GM23338 (cell line): ENCODE results near the gene ADAMTS17.

Source experiments
- CREB1 ChIP-seq: fragments of 250-450 bp; sonication (Bioruptor Pico); IDR thresholded peaks from 2 replicates; pipeline ENCODE4 v1.5.0; 2020; ENCODE audit warnings: low read depth, mild to moderate bottlenecking, moderate library complexity
- EZH2 ChIP-seq: fragments of 200-600 bp; sonication (generic); IDR thresholded peaks from one replicate; pipeline ENCODE4 v1.8.0; 2017; ENCODE audit warnings: antibody characterized with exemption, mild to moderate bottlenecking, low read depth; ENCODE audit not compliant: unreplicated experiment
- EZH2phosphoT487 ChIP-seq: fragments of 200-600 bp; sonication (generic); IDR thresholded peaks from one replicate; pipeline ENCODE4 v1.8.1; 2018; ENCODE audit warnings: antibody characterized with exemption; ENCODE audit not compliant: unreplicated experiment
- JUNB ChIP-seq: IDR thresholded peaks from one replicate; pipeline ENCODE4 v1.6.1; 2016; ENCODE audit warnings: antibody characterized with exemption; ENCODE audit not compliant: unreplicated experiment
- POLR2AphosphoS5 ChIP-seq: IDR thresholded peaks from 2 replicates; pipeline ENCODE4 v1.6.1; 2016; ENCODE audit warnings: antibody characterized with exemption, low read depth
- ZNF114 ChIP-seq: fragments of 250-450 bp; sonication (Bioruptor Pico); IDR thresholded peaks from 2 replicates; pipeline ENCODE4 v1.5.0; 2020; ENCODE audit warnings: mild to moderate bottlenecking, moderate library complexity
- TF ChIP-seq, protein P1 (sequence below), 2 experiments: fragments of 200-600 bp in 1 of 2; sonication (generic) in 1 of 2; conservative IDR thresholded peaks; 2 replicates each; pipeline versions ENCODE4 v1.5.1 to v1.6.1; 2016 to 2017; ENCODE audit warnings: antibody characterized with exemption in 2 of 2, low read depth in 2 of 2, mild to moderate bottlenecking in 2 of 2, moderate library complexity in 1 of 2
- TF ChIP-seq, protein P2 (sequence below): IDR thresholded peaks from one replicate; pipeline ENCODE4 v1.6.1; 2018; ENCODE audit warnings: antibody characterized with exemption; ENCODE audit not compliant: unreplicated experiment

- TF ChIP-seq, protein P1, sequence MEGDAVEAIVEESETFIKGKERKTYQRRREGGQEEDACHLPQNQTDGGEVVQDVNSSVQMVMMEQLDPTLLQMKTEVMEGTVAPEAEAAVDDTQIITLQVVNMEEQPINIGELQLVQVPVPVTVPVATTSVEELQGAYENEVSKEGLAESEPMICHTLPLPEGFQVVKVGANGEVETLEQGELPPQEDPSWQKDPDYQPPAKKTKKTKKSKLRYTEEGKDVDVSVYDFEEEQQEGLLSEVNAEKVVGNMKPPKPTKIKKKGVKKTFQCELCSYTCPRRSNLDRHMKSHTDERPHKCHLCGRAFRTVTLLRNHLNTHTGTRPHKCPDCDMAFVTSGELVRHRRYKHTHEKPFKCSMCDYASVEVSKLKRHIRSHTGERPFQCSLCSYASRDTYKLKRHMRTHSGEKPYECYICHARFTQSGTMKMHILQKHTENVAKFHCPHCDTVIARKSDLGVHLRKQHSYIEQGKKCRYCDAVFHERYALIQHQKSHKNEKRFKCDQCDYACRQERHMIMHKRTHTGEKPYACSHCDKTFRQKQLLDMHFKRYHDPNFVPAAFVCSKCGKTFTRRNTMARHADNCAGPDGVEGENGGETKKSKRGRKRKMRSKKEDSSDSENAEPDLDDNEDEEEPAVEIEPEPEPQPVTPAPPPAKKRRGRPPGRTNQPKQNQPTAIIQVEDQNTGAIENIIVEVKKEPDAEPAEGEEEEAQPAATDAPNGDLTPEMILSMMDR (conservative IDR thresholded peaks at IDR 0.05; ENCODE audit: low read depth in 2 of 2): no peak
- TF ChIP-seq POLR2AphosphoS5: no peak
- no peak for TF ChIP-seq EZH2
- no peak for TF ChIP-seq CREB1 (CRISPR knock-in tag)
- TF ChIP-seq JUNB: no peak
- no peak for TF ChIP-seq ZNF114 (CRISPR knock-in tag)
- TF ChIP-seq, protein P2, sequence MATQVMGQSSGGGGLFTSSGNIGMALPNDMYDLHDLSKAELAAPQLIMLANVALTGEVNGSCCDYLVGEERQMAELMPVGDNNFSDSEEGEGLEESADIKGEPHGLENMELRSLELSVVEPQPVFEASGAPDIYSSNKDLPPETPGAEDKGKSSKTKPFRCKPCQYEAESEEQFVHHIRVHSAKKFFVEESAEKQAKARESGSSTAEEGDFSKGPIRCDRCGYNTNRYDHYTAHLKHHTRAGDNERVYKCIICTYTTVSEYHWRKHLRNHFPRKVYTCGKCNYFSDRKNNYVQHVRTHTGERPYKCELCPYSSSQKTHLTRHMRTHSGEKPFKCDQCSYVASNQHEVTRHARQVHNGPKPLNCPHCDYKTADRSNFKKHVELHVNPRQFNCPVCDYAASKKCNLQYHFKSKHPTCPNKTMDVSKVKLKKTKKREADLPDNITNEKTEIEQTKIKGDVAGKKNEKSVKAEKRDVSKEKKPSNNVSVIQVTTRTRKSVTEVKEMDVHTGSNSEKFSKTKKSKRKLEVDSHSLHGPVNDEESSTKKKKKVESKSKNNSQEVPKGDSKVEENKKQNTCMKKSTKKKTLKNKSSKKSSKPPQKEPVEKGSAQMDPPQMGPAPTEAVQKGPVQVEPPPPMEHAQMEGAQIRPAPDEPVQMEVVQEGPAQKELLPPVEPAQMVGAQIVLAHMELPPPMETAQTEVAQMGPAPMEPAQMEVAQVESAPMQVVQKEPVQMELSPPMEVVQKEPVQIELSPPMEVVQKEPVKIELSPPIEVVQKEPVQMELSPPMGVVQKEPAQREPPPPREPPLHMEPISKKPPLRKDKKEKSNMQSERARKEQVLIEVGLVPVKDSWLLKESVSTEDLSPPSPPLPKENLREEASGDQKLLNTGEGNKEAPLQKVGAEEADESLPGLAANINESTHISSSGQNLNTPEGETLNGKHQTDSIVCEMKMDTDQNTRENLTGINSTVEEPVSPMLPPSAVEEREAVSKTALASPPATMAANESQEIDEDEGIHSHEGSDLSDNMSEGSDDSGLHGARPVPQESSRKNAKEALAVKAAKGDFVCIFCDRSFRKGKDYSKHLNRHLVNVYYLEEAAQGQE: no peak
- TF ChIP-seq EZH2phosphoT487: no peak
Measured at GRCh38 chr15:100166313-100166712, 175.5 kb downstream of the ADAMTS17 start.
